Breast epithelium (tissue), 4 donors: Measurements from ENCODE around the gene FBN1. TPM values are rescaled to one million over a fixed set of nuclear protein-coding genes. Genes with fewer than 3 reads are reported as not detected.

Experiments
- DNase-seq, 2 donors: peaks; one replicate each; pipeline ENCODE4 v3.0.0-alpha.2; 2019; ENCODE audit warnings: low spot score in 2 of 2
- H3K27ac ChIP-seq, 2 donors: fragments of 200-600 bp; sonication (generic) in 1 of 2; one replicate each; pipeline ENCODE4 v1.5.1; 2016 to 2019; ENCODE audit warnings: mild to moderate bottlenecking in 1 of 2
- H3K27me3 ChIP-seq, 2 donors: fragments of 200-600 bp; sonication (generic) in 1 of 2; one replicate each; pipeline versions ENCODE4 v1.5.1 to v1.6.0; 2017 to 2019; ENCODE audit warnings: control low read depth in 1 of 2, mild to moderate bottlenecking in 1 of 2
- H3K36me3 ChIP-seq: fragments of 200-600 bp; one replicate; pipeline ENCODE4 v1.5.1; 2019
- H3K4me1 ChIP-seq, 2 donors: fragments of 200-600 bp; sonication (generic); one replicate each; pipeline ENCODE4 v1.5.1; 2016 to 2019; ENCODE audit warnings: control low read depth in 1 of 2
- H3K4me3 ChIP-seq, 3 donors: fragments of 200-600 bp; sonication (generic); 1 replicate in 2 of 3; 2 replicates in 1 of 3; pipeline ENCODE4 v1.5.1; 2016 to 2019; ENCODE audit warnings: mild to moderate bottlenecking in 3 of 3, moderate library complexity in 2 of 3
- H3K9me3 ChIP-seq, 2 donors: fragments of 200-600 bp; sonication (generic) in 1 of 2; one replicate each; pipeline ENCODE4 v1.5.1; 2016 to 2019; ENCODE audit warnings: control low read depth in 1 of 2
- CTCF ChIP-seq, 3 donors: fragments of 450-650 bp; IDR thresholded peaks; one replicate each; pipeline ENCODE4 v1.5.1; 2016 to 2017; ENCODE audit warnings: antibody characterized with exemption in 3 of 3, mild to moderate bottlenecking in 3 of 3, moderate library complexity in 3 of 3
- POLR2A ChIP-seq: fragments of 450-650 bp; IDR thresholded peaks from one replicate; pipeline ENCODE4 v1.6.1; 2016; ENCODE audit warnings: antibody characterized with exemption, mild to moderate bottlenecking, moderate library complexity
- POLR2AphosphoS5 ChIP-seq, 3 donors: sonication (generic); formaldehyde crosslinking; IDR thresholded peaks; one replicate each; pipeline ENCODE4 v1.6.1; 2017; ENCODE audit warnings: antibody characterized with exemption in 3 of 3
- intact Hi-C: fragments of 100-400 bp; cut with DNase I; formaldehyde crosslinking; loops from one replicate; pipeline ENCODE4 v1.15.1; 2023; ENCODE audit warnings: low total_unique reads
- total RNA-seq, 3 donors: library from RNA; depleted of rRNA; stranded (reverse); fragments of >200 nt; gene quantifications; one replicate each; pipeline ENCODE4 v1.1.0, GENCODE V29; 2016

The FBN1 gene
- total RNA-seq, 3 donors from 2014 or later = 38.5 to 210 (median 83.2) TPM

GRCh38 chr15:48547286-48547685 lies 98.2 kb downstream of the FBN1 start:
- peak overlapping the region in 1 of 2 donors; percentile 68 for H3K27ac ChIP-seq
- TF ChIP-seq POLR2A (no peak), CTCF (IDR thresholded peaks at IDR 0.05) (no peak), POLR2AphosphoS5 (IDR thresholded peaks at IDR 0.05) (no peak)
- H3K27me3 ChIP-seq = no peaks in the 10 kb centered on the region
- H3K36me3 ChIP-seq = no peaks in the 10 kb centered on the region
- H3K4me3 ChIP-seq = no peak overlapping the region
- DNase-seq = no peak
- no peaks in the 10 kb centered on the region for H3K4me1 ChIP-seq
- intact Hi-C loops = no loop called here
- H3K9me3 ChIP-seq = no peaks in the 10 kb centered on the region

- H3K4me3 ChIP-seq = no peak overlapping the region
- TF ChIP-seq POLR2A (no peak), CTCF (IDR thresholded peaks at IDR 0.05) (no peak), POLR2AphosphoS5 (IDR thresholded peaks at IDR 0.05) (no peak)
- H3K4me1 ChIP-seq = no peaks in the 10 kb centered on the region
- no peak for DNase-seq
- H3K27me3 ChIP-seq = no peaks in the 10 kb centered on the region
- intact Hi-C loops = no loop called here
- H3K27ac ChIP-seq = no peak overlapping the region
- H3K36me3 ChIP-seq = no peaks in the 10 kb centered on the region
- H3K9me3 ChIP-seq = no peaks in the 10 kb centered on the region
These were observed 99.2 kb downstream of the FBN1 start for GRCh38 chr15:48546296-48546695.

- intact Hi-C loops = no loop called here
- H3K36me3 ChIP-seq = no peaks in the 10 kb centered on the region
- no peak overlapping the region for H3K4me3 ChIP-seq
- no peaks in the 10 kb centered on the region for H3K4me1 ChIP-seq
- H3K27ac ChIP-seq = no peak overlapping the region
- no peaks in the 10 kb centered on the region for H3K27me3 ChIP-seq
- H3K9me3 ChIP-seq = no peaks in the 10 kb centered on the region
- TF ChIP-seq CTCF (IDR thresholded peaks at IDR 0.05) (no peak), POLR2A (no peak), POLR2AphosphoS5 (IDR thresholded peaks at IDR 0.05) (no peak)
- DNase-seq = no peak
These were observed 100.7 kb downstream of the FBN1 start for GRCh38 chr15:48544778-48545177.

- no peak overlapping the region for H3K4me3 ChIP-seq
- no peak for TF ChIP-seq CTCF (IDR thresholded peaks at IDR 0.05)
- TF ChIP-seq POLR2AphosphoS5 (IDR thresholded peaks at IDR 0.05) = no peak
- no peak for TF ChIP-seq POLR2A
- intact Hi-C loops = no loop called here
- H3K36me3 ChIP-seq = no peaks in the 10 kb centered on the region
- no peak for DNase-seq
- no peaks in the 10 kb centered on the region for H3K9me3 ChIP-seq
- H3K27ac ChIP-seq = peak overlapping the region in 1 of 2 donors; percentile 28
- H3K4me1 ChIP-seq = no peaks in the 10 kb centered on the region
- H3K27me3 ChIP-seq = no peaks in the 10 kb centered on the region
These were observed 103.9 kb downstream of the FBN1 start for GRCh38 chr15:48541341-48542278.

- no peaks in the 10 kb centered on the region for H3K27me3 ChIP-seq
- H3K36me3 ChIP-seq = no peaks in the 10 kb centered on the region
- H3K9me3 ChIP-seq = no peaks in the 10 kb centered on the region
- intact Hi-C loops = no loop called here
- no peak overlapping the region for H3K27ac ChIP-seq
- DNase-seq = no peak
- H3K4me3 ChIP-seq = no peak overlapping the region
- no peak for TF ChIP-seq CTCF (IDR thresholded peaks at IDR 0.05)
- TF ChIP-seq POLR2AphosphoS5 (IDR thresholded peaks at IDR 0.05) = no peak
- no peak for TF ChIP-seq POLR2A
- H3K4me1 ChIP-seq = no peaks in the 10 kb centered on the region
These were observed 104.8 kb downstream of the FBN1 start for GRCh38 chr15:48540756-48541155.
